Natural killer cell (primary cell): ENCODE data around the gene CD40. TPM values are rescaled to one million over a fixed set of nuclear protein-coding genes. Genes with fewer than 3 reads are reported as not detected.

ENCODE experiments used
- ATAC-seq, 3 donors: fragments of 150-1000 bp in 2 of 3; fragments of 200-7000 bp in 1 of 3; cut with Tn5 transposase; 1 replicate in 1 of 3; 2 replicates in 2 of 3; pipeline ENCODE4 v1.10.0; 2021; ENCODE audit warnings: mild to moderate bottlenecking in 2 of 3, moderate library complexity in 2 of 3
- DNase-seq, 2 donors: peaks; one replicate each; pipeline versions ENCODE4 v3.0.0 to v3.0.0-alpha.2; 2013 to 2021; ENCODE audit warnings: mixed read lengths in 1 of 2
- H3K27ac ChIP-seq: one replicate; pipeline ENCODE4 v1.5.1; 2013; ENCODE audit warnings: mild to moderate bottlenecking, low read length
- H3K27me3 ChIP-seq: one replicate; pipeline ENCODE4 v1.6.1; 2013; ENCODE audit warnings: low read length; ENCODE audit not compliant: control insufficient read depth, insufficient read depth
- H3K36me3 ChIP-seq: one replicate; pipeline ENCODE4 v1.6.1; 2013; ENCODE audit warnings: low read length; ENCODE audit not compliant: control insufficient read depth, insufficient read depth
- H3K4me1 ChIP-seq: one replicate; pipeline ENCODE4 v1.6.1; 2013; ENCODE audit warnings: low read length; ENCODE audit not compliant: control insufficient read depth, insufficient read depth
- H3K4me3 ChIP-seq: one replicate; pipeline ENCODE4 v1.5.1; 2013; ENCODE audit warnings: low read length
- H3K9me3 ChIP-seq: one replicate; pipeline ENCODE4 v1.6.1; 2013; ENCODE audit warnings: low read length; ENCODE audit not compliant: control insufficient read depth, insufficient read depth
- H3K27ac Mint-ChIP-seq, 2 donors: one replicate each; pipeline ENCODE4 v1.8.0; 2022; ENCODE audit warnings: mild to moderate bottlenecking in 2 of 2, mixed read lengths in 2 of 2, moderate library complexity in 1 of 2
- H3K27me3 Mint-ChIP-seq, 2 donors: one replicate each; pipeline ENCODE4 v1.8.0; 2022; ENCODE audit warnings: low read depth in 2 of 2, mixed read lengths in 2 of 2
- H3K36me3 Mint-ChIP-seq: one replicate; pipeline ENCODE4 v1.8.0; 2022; ENCODE audit warnings: mixed read lengths
- H3K4me1 Mint-ChIP-seq, 2 donors: one replicate each; pipeline ENCODE4 v1.8.0; 2022; ENCODE audit warnings: mixed read lengths in 2 of 2
- H3K4me3 Mint-ChIP-seq: one replicate; pipeline ENCODE4 v1.8.0; 2022; ENCODE audit warnings: mild to moderate bottlenecking, moderate library complexity, mixed read lengths
- H3K9me3 Mint-ChIP-seq, 2 donors: one replicate each; pipeline ENCODE4 v1.8.0; 2022; ENCODE audit warnings: mixed read lengths in 2 of 2
- CTCF ChIP-seq: fragments of 200-600 bp; IDR thresholded peaks from one replicate; pipeline ENCODE4 v1.8.0; 2022; ENCODE audit warnings: antibody characterized with exemption
- WGBS: methylation state at CpG from one replicate; pipeline ENCODE4 v1.1.7; 2013; ENCODE audit warnings: missing lambda C conversion rate; ENCODE audit not compliant: insufficient coverage; 5-methylcytosine and 5-hydroxymethylcytosine counted together
- intact Hi-C: fragments of 100-400 bp; cut with micrococcal nuclease; formaldehyde crosslinking; loops from one replicate; pipeline ENCODE4 v1.14.2; 2022
- total RNA-seq, 4 donors: library from RNA; stranded (reverse); fragments of 120-200 nt in 1 of 4; gene quantifications; one replicate each; pipeline versions ENCODE4 v1.2.3 to v1.2.4, GENCODE V29; 2013 to 2022

Gene CD40
- total RNA-seq, 3 donors from 2014 or later (not counting 1 experiment from before 2014, with no cell fraction given) = 7.1 to 9.1 (median 7.2) TPM

DNA sequence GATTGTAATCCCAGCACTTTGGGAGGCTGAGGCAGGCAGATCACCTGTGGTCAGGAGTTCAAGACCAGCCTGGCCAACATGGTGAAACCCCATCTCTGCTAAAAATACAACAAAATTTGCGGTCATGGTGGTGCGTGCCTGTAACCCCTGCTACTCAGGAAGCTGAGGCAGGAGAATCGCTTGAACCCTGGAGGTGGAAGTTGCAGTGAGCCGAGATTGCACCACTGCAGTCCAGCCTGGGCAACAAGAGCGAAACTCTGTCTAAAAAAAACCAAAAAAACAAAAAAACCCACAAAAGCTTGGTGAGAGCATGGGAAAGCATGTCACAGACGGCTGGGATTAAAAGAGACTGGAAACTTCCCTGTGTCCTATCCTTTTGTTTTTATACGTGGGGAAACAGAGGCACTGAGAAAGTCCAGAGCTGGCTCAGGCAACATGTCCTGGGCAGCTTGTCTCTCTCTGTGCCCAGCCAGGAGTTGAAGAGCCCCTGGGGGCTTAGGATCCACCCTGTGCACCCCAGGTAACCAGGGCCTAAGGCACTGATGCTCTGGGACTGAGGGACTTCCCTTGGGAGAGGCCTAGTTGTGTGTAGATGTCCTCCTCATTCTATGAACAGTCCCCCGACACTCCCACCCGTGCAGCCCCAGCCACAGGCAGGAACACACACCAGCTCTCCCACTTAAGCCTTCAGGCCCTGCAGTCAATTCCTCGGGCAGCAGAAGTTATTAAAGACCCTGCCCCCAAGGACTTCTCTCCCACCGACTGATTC, 16.0 kb downstream of the CD40 start:
- Histone ChIP-seq H3K27ac (no peak overlapping the region), H3K27me3 (peaks cover 2% of the 10 kb centered on the region), H3K4me1 (peaks cover 5% of the 10 kb centered on the region), H3K9me3 (no peaks in the 10 kb centered on the region), H3K4me3 (no peak overlapping the region), H3K36me3 (no peaks in the 10 kb centered on the region)
- ATAC-seq (no peak), DNase-seq (no peak)
- Mint-ChIP-seq H3K36me3 (no peaks in the 10 kb centered on the region), H3K27me3 (peaks cover 13 to 21% of the 10 kb centered on the region in 2 donors), H3K27ac (no peak overlapping the region), H3K4me1 (peaks cover 0 to 7% of the 10 kb centered on the region in 2 donors), H3K4me3 (no peak overlapping the region), H3K9me3 (no peaks in the 10 kb centered on the region)
- TF ChIP-seq CTCF = no peak
- 76% methylated on average over 10 of the region's 11 CpGs for WGBS
- intact Hi-C loops = loop anchor here (2.0 to 5.0 kb wide), 2 partner anchors 305 to 548 kb away; no protein-coding TSS in a partner anchor

GRCh38 chr20:46134716-46135115, 16.6 kb downstream of the CD40 start:
- no peaks in the 10 kb centered on the region for H3K36me3 ChIP-seq
- Mint-ChIP-seq H3K4me3 (no peak overlapping the region), H3K36me3 (no peaks in the 10 kb centered on the region), H3K9me3 (no peaks in the 10 kb centered on the region), H3K27me3 (peaks cover 17 to 25% of the 10 kb centered on the region in 2 donors), H3K27ac (no peak overlapping the region), H3K4me1 (peaks cover 0 to 7% of the 10 kb centered on the region in 2 donors)
- intact Hi-C loops = loop anchor here (5.0 kb wide), 1 partner anchor 548 kb away; no protein-coding TSS in a partner anchor
- peaks cover 5% of the 10 kb centered on the region for H3K4me1 ChIP-seq
- no peak overlapping the region for H3K4me3 ChIP-seq
- DNase-seq (no peak), ATAC-seq (no peak)
- TF ChIP-seq CTCF = no peak
- no peak overlapping the region for H3K27ac ChIP-seq
- no peaks in the 10 kb centered on the region for H3K9me3 ChIP-seq
- 77% methylated on average over 7 of the region's 7 CpGs for WGBS
- peaks cover 4% of the 10 kb centered on the region for H3K27me3 ChIP-seq

- no peak for ATAC-seq
- Mint-ChIP-seq H3K9me3 (no peaks in the 10 kb centered on the region), H3K27me3 (peaks cover 30% of the 10 kb centered on the region in 2 donors), H3K36me3 (no peaks in the 10 kb centered on the region), H3K27ac (no peak overlapping the region), H3K4me1 (peaks cover 0 to 7% of the 10 kb centered on the region in 2 donors), H3K4me3 (no peak overlapping the region)
- no peak for TF ChIP-seq CTCF
- Histone ChIP-seq H3K4me1 (peaks cover 5% of the 10 kb centered on the region), H3K36me3 (no peaks in the 10 kb centered on the region), H3K9me3 (no peaks in the 10 kb centered on the region), H3K27ac (no peak overlapping the region), H3K27me3 (peaks cover 6% of the 10 kb centered on the region), H3K4me3 (no peak overlapping the region)
- WGBS = 60% methylated on average over 11 of the region's 12 CpGs
- intact Hi-C loops = no loop called here
- DNase-seq = no peak
Observed at GRCh38 chr20:46135856-46136633, 17.9 kb downstream of the CD40 start.
